ENCODE results near the gene GPR171.

DNA sequence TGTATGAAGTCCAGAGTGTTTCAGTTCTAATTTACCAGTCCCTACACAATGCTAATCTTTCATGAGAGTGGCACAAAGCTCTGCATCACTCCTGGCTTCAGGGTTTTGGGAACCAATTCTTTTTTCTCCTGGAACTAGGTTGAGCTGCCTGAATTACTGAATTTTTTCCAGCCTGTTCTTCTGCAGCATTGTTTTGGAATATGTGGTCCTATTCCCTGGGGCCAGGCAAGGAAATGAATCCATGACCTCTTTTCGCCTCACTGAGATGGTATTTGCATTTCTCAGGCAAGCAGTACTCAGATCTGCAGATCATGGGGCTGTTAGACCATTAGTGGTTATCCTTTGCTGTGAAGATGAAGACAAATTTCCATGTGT, 25.6 kb upstream of the GPR171 start:
- TF ChIP-seq ZNF384 (IDR thresholded peaks at IDR 0.05), result no peak
- no peak for TF ChIP-seq CTBP1 (IDR thresholded peaks at IDR 0.05; ENCODE audit: borderline replicate concordance)
- TF ChIP-seq TARDBP (IDR thresholded peaks at IDR 0.05), result no peak
- no peak for TF ChIP-seq L3MBTL2 (conservative IDR thresholded peaks at IDR 0.05)
- TF ChIP-seq FOXK2 (IDR thresholded peaks at IDR 0.05), result no peak
- no peak for TF ChIP-seq SUZ12 (IDR thresholded peaks at IDR 0.05)
- TF ChIP-seq SP1 (IDR thresholded peaks at IDR 0.05), result no peak
- TF ChIP-seq FOXA1 (IDR thresholded peaks at IDR 0.05), result no peak

Data from HEK293T (cell line).